HG02938 (cell line): ENCODE data around the gene CA6.
"Not testable (repeated sequence)": the region's sequence is repeated elsewhere in the genome, so short reads cannot be mapped to it uniquely, and the experiment has no call there.

Experiments used
- ATAC-seq: cut with Tn5 transposase; IDR thresholded peaks from one replicate; pipeline ENCODE4 v1.9.1; 2021; ENCODE audit warnings: mild to moderate bottlenecking, moderate library complexity; ENCODE audit not compliant: unreplicated experiment

Gene CA6

DNA sequence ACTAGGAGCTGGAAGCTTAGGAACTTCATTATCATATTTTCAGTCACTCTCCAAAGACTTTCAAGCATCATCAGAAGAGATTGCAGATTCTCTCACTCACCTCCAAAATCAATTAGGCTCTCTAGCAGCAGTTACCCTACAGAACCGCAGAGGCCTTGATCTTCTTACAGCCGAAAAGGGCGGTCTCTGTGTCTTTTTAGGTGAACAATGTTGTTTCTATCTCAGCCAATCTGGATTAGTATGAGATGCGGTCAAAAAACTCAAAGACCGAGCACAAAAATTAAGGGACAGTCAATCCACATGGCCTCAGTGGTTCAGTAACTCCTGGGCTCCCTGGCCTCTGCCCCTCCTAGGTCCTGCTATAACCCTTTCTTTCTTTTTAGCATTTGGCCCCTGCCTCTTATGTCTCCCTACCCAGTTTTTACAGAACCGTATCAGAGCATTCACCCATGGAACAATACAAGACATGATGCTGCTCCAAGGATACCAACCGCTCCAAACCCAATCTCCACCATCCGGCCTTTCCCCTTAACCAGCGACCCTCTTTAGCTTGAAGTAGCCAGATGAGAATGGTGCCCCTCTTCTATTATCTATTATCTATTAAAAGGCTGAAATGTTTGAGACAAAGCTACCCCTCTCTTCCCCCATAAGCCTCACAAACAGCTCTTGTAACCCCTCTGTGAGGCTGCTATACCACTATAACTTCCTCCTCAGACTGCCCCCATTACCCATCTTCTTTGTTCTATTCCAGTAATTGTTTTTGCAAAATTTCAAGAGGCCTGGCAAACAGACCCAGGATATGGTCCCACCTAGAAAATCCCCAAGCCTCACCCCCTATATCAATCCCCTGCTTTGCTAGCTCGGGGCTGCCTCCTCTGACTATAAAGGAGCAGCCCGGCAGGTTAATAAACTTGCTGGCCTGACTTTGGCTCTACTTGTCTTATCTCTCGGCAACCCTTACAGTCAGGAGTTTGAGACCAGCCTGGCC lies 18.7 kb upstream of the CA6 start:
- ATAC-seq, result no peak

DNA sequence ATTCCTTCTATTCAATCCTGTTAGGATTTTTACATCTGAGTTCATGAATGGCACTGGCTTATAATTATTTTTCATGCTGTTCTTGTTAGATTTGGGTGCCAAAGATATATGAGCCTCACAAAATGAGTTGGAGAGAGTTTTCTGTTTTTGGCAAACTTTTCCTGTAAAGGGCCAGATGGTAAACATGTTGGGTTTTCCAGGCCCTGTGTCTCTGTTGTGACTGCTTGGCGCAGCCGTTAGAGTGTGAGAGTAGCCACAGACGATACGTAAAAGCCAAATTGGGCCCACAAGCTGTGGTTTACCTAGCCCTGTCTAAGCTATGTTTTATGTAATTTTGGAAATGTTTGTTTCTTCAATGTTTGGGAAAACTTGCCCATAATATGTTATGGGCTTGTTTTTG lies 15.6 kb upstream of the CA6 start:
- no peak for ATAC-seq

DNA sequence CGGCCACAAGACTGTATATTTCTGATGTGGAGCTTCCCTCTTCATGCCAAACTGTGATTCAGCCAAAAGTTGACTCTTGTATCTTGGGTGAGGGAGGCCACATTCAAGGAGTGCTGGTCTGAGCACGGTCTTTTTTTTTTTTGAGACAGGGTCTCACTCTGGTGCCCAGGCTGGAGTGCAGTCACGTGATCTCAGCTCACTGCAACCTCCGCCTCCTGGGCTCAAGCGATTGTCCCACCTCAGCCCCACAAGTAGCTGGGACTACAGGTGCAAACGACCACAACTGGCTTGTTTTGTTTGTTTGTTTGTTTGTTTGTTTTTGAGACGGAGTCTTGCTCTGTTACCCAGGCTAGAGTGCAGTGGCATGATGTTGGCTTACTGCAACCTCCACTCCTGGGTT lies 8.6 kb upstream of the CA6 start:
- not testable (repeated sequence) for ATAC-seq

DNA sequence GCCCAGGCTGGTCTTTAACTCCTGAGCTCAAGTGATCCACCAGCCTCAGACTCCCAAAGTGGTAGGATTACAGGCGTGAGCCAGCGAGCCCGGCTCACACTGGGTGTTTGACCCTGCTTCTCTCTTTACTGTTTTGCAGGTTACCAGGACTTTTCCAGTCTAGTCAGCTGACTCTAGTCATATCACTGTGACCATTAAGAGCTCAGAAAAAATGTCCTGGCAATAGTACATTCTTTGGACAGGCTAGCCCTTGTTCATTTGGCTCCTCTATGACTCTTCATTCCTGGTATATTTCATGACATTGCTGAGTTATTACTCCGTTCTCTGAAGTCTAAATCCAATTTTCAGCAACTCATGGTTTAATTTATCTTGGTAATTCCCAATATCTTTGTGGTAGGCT lies 8.0 kb upstream of the CA6 start:
- ATAC-seq, result no peak

DNA sequence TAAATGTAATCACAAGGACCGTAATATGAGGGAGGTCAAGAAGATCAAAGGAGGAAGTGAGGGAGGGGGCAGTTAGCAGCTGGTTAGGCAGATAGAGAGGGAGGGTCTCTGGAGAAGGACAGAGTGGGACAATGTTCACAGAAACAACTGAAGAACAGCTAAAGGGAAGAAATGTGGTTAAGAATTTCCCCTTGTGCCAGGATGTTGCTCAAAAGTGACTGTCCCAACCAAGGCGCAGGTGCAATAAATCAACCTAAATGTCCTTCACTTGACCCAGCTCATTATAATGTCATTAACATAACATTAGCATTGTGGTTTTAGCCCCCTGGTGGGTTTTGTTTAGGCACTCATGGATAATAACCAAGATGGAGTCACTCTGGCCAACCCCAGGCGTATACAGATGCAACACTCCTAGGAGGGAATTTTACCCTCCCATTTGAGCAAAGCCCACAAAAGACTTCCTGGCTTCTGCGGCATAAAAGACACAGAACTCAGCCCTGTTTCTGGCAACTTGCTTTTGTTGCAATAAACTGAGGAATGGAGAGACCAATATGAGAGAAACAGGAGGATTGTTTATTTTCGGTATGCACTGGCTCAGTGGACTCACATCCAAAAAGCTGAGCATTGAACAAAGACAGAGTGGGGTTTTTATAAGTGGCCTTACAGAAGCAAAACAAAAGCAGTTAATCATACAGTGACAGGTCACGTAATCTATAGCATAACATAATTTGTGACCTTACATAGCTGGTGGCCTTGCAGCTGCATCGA lies 7.3 kb upstream of the CA6 start:
- no peak for ATAC-seq

DNA sequence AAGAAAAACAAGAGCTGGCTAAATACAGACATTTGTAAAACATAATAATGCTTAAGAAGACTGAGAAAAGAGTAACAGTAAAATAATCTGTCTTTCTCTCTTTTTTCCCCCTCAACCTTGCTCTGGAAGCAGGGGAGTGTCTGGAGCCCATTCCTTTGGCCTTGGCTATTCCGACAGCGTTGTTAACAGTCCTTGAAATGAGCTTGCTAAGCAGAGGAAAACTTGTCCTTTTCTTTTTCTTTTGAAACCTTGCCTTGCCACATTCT lies 6.7 kb upstream of the CA6 start:
- no peak for ATAC-seq

DNA sequence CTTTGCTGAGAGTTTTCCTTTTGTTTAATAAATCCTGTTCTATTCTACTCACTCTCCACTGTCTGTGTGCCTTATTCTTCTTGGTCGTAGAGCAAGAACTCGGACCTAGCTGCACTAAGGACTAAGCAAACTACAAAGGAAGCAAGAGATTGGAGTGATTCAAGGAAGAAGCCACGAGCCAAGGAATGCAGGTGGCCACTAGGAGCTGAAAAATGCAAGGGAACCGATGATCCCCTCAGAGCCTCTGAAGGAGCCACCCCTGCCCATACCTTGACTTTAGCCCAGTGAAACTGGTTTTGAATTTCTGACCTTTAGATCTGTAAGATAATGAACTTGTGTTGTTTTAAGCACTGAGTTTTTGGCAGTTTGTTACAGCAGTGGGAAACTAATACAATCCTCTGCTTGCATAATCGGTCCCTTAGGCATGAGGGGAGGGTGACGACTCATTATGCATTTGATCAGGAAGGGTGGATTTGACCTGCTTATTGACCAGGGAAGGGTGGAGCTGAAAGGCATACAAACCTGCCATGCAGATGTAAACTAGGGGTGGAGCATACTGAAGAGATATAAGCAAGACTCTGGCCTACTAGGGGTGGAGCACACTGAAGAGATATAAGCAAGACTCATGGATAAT lies 6.2 kb upstream of the CA6 start:
- ATAC-seq, result no peak

DNA sequence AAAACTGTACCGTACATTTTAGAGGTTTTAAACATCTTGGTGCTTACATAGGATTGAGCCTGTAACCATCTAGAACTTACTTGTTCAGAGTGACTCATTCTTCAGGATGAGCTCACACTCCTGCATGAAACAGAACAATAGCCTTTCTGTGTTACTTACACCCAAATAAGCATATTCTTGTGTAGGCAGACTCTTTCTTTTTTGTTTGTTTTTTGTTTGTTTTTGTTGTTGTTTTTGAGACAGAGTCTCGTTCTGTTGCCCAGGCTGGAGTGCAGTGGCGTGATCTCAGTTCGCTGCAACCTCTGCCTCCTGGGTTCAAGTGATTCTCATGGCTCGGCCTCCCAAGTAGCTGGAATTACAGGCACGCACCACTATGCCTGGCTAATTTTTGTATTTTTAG lies 3.8 kb upstream of the CA6 start:
- ATAC-seq, result no peak

DNA sequence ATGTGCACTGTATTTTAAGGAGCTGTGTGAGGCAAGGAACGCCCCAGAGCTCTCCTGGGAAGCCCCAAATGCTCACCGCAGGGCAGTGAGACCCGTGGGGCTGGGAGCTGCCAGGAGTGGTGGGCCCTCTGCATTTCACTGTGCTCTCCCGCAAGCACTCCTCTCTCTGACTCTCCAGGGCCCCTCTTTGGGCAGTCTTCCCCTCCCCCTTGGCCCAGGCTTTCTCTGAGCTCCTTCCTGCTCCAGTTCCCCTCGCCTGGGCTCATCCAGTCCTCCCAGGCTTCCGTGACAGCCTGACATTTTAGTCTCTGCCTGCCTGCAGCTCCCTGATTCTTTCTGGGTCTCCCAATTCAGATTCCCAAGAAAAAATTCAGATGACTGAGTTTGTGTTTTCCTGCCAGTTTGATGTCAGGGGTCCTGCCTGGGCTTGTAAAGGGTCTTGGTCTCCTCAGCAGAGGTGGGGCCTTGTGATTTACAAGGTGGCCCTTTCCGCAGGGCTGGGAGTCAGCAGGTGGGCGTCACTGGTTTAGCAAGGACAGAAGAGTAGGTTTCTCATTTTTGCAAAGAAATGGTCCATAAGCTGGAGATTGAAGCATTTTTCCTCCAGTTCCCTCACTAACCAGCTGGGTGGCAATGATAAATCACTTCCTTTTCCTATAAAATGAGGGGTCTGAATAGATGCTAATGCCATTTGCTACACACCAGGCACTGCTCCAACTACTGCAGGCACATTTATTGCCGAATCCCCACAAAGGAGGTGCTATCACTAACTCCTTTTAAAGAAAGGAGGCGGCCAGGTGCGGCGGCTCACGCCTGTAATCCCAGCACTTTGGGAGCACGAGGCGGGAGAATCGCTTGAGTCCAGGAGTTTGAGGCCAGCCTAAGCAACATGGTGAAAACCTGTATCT lies 1.9 kb upstream of the CA6 start:
- no peak for ATAC-seq

DNA sequence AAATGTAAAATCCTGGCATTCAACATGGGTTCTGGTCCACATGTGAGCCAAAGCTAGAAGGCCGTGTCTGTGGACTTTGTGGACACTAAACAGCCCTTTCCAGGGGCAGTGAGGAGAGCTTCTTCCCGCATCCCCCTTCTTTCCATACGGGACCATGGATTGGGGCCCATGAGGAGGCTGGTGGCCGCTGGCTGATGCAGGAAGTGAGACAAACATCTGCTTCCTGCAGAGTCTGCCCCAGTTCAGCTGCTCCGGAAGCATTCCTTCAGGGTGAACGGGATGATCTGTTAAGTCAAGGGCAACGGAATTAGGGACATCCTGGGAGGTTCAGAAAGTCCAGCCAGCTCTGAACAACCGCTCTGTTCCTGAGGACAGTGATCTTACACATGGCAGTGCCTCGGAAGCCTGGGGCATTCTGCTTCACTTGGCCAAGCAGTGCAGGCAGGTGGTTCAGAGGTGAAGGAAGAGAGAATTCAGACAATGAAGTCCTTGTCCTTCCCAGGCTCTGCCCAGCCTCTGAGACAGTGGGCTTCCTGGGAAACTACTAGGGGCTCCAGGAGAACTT lies 1.5 kb downstream of the CA6 start:
- no peak for ATAC-seq

DNA sequence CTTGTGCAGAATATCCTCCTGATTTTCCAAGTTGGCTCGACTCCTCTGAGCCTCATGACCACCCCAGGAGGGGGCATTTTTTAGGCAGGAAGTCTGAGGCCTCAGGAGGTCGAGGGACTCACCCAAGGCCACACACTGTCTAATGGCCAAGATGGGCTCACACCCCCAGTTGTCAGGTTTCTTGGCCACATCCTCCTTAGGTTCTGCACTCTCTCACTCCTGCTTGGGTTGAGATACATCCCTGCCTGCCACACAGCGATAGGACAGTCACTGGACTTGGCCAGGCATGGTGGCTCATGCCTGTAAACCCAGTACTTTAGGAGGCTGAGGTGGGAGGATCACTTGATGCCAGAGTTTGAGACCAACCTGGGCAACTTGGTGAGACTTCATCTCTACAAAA lies 4.6 kb downstream of the CA6 start:
- ATAC-seq, result no peak

DNA sequence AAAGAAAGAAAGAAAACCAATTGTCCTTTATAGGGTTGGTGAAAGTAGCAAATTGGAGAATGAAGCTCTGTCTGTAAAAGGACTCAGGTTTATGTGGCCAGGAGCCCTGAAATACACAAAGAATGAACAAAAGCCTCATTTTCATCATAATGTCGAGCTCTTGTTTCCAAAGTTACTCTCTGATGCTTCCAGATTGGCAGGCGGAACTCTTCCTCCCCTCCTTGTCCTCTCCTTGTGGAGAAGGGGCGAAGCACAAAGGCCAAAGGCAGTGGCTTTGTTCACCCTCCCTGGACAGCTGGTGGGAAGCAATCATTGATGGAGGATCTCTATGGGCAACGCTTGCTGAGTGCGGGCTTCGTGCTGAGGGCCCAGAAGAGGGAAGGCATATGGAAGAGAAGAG lies 5.6 kb downstream of the CA6 start:
- no peak for ATAC-seq

DNA sequence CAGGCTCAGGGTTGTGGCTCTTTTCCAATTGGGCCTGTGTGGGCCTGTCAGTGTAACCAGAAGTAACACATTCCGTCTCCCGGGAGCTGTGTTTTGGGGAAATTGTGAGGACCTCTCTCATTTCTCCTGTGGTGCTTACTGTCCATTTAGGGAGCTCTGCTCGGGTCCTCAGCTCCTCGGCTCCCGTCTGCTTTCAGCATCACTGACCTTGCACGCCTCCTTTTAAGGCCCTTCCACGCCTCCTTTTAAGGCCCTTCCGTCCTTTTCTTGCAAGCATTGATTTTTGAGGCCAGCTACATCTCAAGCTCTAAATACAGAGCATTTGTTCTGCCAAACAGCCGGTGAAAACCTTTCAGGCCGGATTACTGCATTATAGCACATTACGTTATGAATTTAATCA lies 9.7 kb downstream of the CA6 start:
- ATAC-seq, result no peak

DNA sequence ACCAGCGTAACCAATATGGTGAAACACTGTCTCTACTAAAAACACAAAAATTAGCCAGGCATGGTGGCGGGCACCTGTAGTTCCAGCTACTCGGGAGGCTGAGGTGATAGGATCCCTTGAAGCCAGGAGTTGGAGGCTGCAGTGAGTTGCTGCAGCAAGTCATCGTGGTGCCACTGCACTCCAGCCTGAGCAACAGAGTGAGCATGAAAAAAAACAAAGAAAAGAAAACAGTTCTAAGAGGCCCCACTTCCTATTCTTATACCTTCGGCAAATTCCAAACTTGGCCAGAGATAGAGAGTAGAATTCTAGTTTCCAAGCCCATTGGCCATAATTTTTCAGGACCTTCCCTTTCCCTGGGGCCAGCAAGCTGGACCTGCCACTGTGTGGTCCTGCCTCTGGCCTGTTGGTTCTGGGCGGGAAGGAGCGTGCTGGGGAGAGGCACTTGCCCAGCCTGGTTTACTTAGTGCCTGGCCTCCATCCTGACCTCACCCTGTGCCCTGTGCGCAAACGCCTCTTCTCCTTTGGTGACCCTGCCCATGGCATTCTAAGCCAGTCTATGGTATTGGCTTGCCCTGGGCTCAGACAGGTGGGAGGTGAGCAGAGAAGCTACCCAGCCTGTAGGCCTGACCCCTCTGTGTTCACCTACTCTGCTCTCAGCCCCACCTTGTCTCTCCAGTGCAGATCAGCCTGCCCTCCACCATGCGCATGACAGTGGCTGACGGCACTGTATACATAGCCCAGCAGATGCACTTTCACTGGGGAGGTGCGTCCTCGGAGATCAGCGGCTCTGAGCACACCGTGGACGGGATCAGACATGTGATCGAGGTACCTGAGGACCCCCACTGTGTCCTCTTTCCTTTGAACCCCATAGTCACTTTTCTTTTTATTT lies 11.0 kb downstream of the CA6 start:
- ATAC-seq, result no peak

DNA sequence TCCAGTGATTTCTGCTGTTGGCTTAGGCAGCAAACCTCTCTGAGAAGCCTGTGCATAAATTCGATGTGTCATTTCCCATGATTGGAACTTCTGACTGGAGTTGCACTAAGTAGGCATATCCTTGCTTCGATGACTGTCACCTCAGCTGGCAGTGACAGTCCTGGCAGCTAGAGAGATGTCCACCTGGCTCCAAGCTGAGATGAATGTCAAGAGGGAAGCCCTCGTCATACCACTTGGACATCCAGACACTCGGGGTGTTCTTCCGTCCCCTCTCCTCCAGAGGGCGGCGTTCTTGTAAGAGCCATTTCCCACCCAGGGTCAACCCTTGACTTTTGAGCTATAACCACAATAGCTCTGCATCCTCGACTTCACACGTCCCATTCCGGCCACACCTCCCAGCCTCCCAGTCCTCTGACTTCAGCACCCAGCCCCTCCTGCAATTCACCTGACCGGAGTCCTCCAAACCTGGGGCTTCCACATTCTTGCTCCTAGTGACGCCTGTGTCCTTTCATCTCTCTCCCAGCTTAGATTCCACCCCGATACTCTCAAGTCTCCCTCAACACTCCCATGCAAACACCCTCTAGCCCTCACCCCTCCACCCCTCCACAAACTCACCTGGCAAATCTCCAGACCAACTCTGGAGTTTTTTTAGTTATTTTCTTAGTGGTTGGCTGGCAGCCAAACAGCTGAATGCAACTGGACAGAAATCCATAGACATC lies 17.3 kb downstream of the CA6 start:
- no peak for ATAC-seq

DNA sequence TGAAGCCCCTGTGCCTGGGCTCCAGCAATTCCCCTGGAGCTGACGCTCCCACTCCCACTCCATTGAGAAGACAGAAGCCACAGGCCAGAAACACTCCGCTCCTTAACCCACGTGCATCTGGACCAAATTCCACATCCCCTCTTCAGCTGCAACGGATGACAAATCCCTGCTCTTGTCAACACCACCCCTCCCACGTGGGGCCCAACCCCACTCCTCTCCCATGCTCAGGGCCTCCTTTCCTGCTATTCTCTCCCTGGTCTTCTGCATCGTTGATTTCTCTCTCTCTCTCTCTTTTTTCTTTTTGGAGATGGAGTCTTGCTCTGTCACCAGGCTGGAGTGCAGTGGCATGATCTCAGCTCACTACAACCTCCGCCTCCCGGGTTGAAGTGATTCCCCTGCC lies 18.3 kb downstream of the CA6 start:
- no peak for ATAC-seq

DNA sequence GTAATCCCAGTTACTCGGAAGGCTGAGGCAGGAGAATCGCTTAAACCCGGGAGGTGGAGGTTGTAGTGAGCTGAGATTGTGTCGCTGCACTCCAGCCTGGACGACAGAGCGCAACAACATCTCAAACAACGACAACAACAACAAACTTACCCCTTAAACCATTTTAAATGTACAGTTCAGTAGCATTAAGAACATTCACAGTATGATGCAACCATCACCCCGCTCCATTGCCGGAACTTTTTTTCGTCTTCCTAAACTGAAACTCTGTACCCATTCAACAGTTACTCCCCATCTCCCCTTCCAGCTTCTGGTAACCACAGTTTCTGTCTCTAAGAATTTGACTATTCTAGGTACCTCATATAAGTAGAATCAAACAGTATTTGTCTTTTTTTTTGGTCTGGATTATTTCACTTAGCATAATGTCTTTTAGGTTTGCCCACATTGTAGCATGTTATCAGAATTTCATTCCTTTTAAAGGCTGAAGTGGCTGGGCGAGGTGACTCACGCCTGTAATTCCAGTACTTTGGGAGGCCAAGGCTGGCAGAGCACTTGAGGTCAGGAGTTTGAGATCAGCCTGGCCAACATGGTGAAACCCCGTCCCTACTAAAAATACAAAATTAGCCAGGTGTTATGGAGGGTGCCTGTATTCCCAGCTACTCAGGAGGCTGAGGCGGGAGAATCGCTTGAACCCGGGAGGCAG lies 19.6 kb downstream of the CA6 start:
- ATAC-seq, result no peak

DNA sequence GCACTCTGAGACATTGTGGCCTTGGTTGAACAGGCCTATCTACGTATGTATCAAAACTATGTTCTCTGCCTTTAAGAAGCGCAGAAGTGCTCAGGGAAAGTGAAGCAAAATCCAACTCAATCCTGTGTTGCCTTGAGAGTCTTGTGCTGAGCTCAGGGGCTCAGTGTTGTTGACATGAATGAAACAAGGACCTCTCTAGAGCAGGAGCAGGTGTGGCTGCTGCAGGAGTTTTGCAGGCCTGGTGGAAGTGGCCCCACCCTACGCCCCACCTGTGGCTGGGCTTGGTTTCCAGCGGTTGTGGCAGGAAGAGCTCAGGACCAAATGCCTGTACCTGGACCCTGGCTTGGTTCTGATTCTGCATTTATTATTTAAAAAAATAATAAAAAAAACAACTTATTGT lies 20.9 kb downstream of the CA6 start:
- ATAC-seq, result no peak
